ENCODE measurements around the gene ZNF423. TPM values are rescaled to one million over a fixed set of nuclear protein-coding genes. Genes with fewer than 3 reads are reported as not detected.

The ZNF423 gene
- total RNA-seq, 2 donors from 2014 or later = 4.7 to 7.3 TPM

- no peak overlapping the region for H3K27ac ChIP-seq
- intact Hi-C loops (cut with DNase I) = no loop called here
Observed at GRCh38 chr16:49587511-49587910, 268.4 kb downstream of the ZNF423 start.

GRCh38 chr16:49586466-49587450 lies 269.2 kb downstream of the ZNF423 start:
- Histone ChIP-seq H3K27ac (no peak overlapping the region), H3K9ac (ENCODE audit: low read depth in 2 of 2, low read length in 2 of 2) (no peak overlapping the region), H3K9me3 (no peaks in the 10 kb centered on the region), H3K4me3 (no peak overlapping the region), H3K36me3 (no peaks in the 10 kb centered on the region), H3K4me1 (no peaks in the 10 kb centered on the region), H3K27me3 (no peaks in the 10 kb centered on the region)
- DNase-seq = no peak
- no peak for TF ChIP-seq CTCF (IDR thresholded peaks at IDR 0.05)
- intact Hi-C loops (cut with DNase I) = no loop called here

More at GRCh38 chr16:49587511-49587910, 268.4 kb downstream of the ZNF423 start:
- Histone ChIP-seq H3K36me3 (no peaks in the 10 kb centered on the region), H3K9me3 (no peaks in the 10 kb centered on the region), H3K27me3 (no peaks in the 10 kb centered on the region), H3K4me3 (no peak overlapping the region), H3K9ac (ENCODE audit: low read depth in 2 of 2, low read length in 2 of 2) (no peak overlapping the region), H3K4me1 (no peaks in the 10 kb centered on the region)
- DNase-seq = no peak
- no peak for TF ChIP-seq CTCF (IDR thresholded peaks at IDR 0.05)

GRCh38 chr16:49585143-49585832 lies 270.6 kb downstream of the ZNF423 start:
- Histone ChIP-seq H3K4me3 (no peak overlapping the region), H3K4me1 (no peaks in the 10 kb centered on the region), H3K9ac (ENCODE audit: low read depth in 2 of 2, low read length in 2 of 2) (no peak overlapping the region), H3K9me3 (no peaks in the 10 kb centered on the region), H3K27ac (no peak overlapping the region), H3K36me3 (no peaks in the 10 kb centered on the region), H3K27me3 (no peaks in the 10 kb centered on the region)
- intact Hi-C loops (cut with DNase I) = no loop called here
- no peak for TF ChIP-seq CTCF (IDR thresholded peaks at IDR 0.05)
- DNase-seq = no peak

GRCh38 chr16:49583911-49584310 lies 272.0 kb downstream of the ZNF423 start:
- no peak overlapping the region for H3K4me3 ChIP-seq
- H3K9me3 ChIP-seq = no peaks in the 10 kb centered on the region
- H3K27ac ChIP-seq = no peak overlapping the region
- H3K27me3 ChIP-seq = no peaks in the 10 kb centered on the region
- H3K9ac ChIP-seq (ENCODE audit: low read depth in 2 of 2, low read length in 2 of 2) = no peak overlapping the region
- H3K36me3 ChIP-seq = no peaks in the 10 kb centered on the region
- DNase-seq = no peak
- no peak for TF ChIP-seq CTCF (IDR thresholded peaks at IDR 0.05)
- H3K4me1 ChIP-seq = no peaks in the 10 kb centered on the region
- intact Hi-C loops (cut with DNase I) = no loop called here

- Histone ChIP-seq H3K9ac (ENCODE audit: low read depth in 2 of 2, low read length in 2 of 2) (no peak overlapping the region), H3K4me3 (no peak overlapping the region), H3K4me1 (no peaks in the 10 kb centered on the region), H3K9me3 (no peaks in the 10 kb centered on the region), H3K36me3 (no peaks in the 10 kb centered on the region), H3K27ac (no peak overlapping the region), H3K27me3 (no peaks in the 10 kb centered on the region)
- TF ChIP-seq CTCF (IDR thresholded peaks at IDR 0.05) = no peak
- intact Hi-C loops (cut with DNase I) = no loop called here
- no peak for DNase-seq
Observed at GRCh38 chr16:49581630-49582298, 274.1 kb downstream of the ZNF423 start.
